SK-N-SH (cell line): ENCODE data around the gene CLN3. TPM values are rescaled to one million over a fixed set of nuclear protein-coding genes. Genes with fewer than 3 reads are reported as not detected.

Experiments
- CTCF ChIA-PET: fragments of 300-600, 350-600 bp; formaldehyde crosslinking; extraction: SDS; loops from one replicate; lab custom pipeline; 2021; lab: Yijun Ruan, JAX
- POLR2A ChIA-PET: fragments of 350-600 bp; sonication (Branson Sonifier 250); formaldehyde crosslinking; extraction: SDS; loops from one replicate; lab custom pipeline; 2020; ENCODE audit warnings: antibody characterized with exemption, inconsistent platforms; lab: Yijun Ruan, JAX
- DNase-seq: peaks from one replicate; pipeline ENCODE4 v3.0.0; 2012
- H2AFZ ChIP-seq: fragments of 200-600 bp; sonication (generic); 2 replicates; pipeline ENCODE4 v1.8.1; 2016; ENCODE audit warnings: antibody characterized with exemption, mild to moderate bottlenecking, low read depth
- H3F3A ChIP-seq: fragments of 200-600 bp; sonication (generic); replicated peaks from 2 replicates; pipeline ENCODE3; 2016; ENCODE audit warnings: antibody characterized with exemption, mild to moderate bottlenecking; ENCODE audit not compliant: insufficient read depth
- H3K27ac ChIP-seq, 2 experiments: fragments of 200-500 bp in 1 of 2; fragments of 200-600 bp in 1 of 2; sonication (Bioruptor generic) in 1 of 2; sonication (generic), shearing (Covaris generic) in 1 of 2; 2 replicates each; pipeline versions ENCODE4 v1.5.1 to v1.6.1; 2014 to 2016; ENCODE audit warnings: low read depth in 2 of 2, inconsistent platforms in 1 of 2, low read length in 1 of 2, mild to moderate bottlenecking in 1 of 2, mixed read lengths in 1 of 2
- H3K27me3 ChIP-seq: fragments of 200-600 bp; sonication (generic), shearing (Covaris generic); 2 replicates; pipeline ENCODE4 v1.6.1; 2016; ENCODE audit warnings: mixed run types; ENCODE audit not compliant: insufficient read depth
- H3K36me3 ChIP-seq, 2 experiments: fragments of 200-500 bp in 1 of 2; fragments of 200-600 bp in 1 of 2; sonication (Bioruptor generic) in 1 of 2; sonication (generic) in 1 of 2; replicated peaks in 1 of 2; 2 replicates each; pipeline versions ENCODE3 to v1.5.1; 2014 to 2016; ENCODE audit warnings: low read length in 1 of 2, mild to moderate bottlenecking in 1 of 2; ENCODE audit not compliant: insufficient read depth in 2 of 2, control insufficient read depth in 1 of 2
- H3K4me1 ChIP-seq, 2 experiments: fragments of 200-500 bp in 1 of 2; fragments of 200-600 bp in 1 of 2; sonication (Bioruptor generic) in 1 of 2; sonication (generic), shearing (Covaris generic) in 1 of 2; 2 replicates each; pipeline versions ENCODE4 v1.5.1 to v1.6.1; 2014 to 2016; ENCODE audit warnings: low read depth in 1 of 2, low read length in 1 of 2, mixed run types in 1 of 2; ENCODE audit not compliant: insufficient read depth in 2 of 2, control insufficient read depth in 1 of 2
- H3K4me2 ChIP-seq: fragments of 200-600 bp; sonication (generic), shearing (Covaris generic); 2 replicates; pipeline ENCODE4 v1.6.1; 2017; ENCODE audit warnings: mixed run types
- H3K4me3 ChIP-seq, 2 experiments: fragments of 200-500 bp in 1 of 2; fragments of 200-600 bp in 1 of 2; sonication (Bioruptor generic) in 1 of 2; sonication (generic), shearing (Covaris generic) in 1 of 2; 2 replicates each; pipeline versions ENCODE4 v1.5.1 to v1.8.1; 2014 to 2016; ENCODE audit warnings: low read depth in 2 of 2, inconsistent platforms in 1 of 2, low read length in 1 of 2, mild to moderate bottlenecking in 1 of 2, mixed read lengths in 1 of 2, moderate library complexity in 1 of 2
- H3K79me2 ChIP-seq: fragments of 200-600 bp; sonication (generic); 2 replicates; pipeline ENCODE4 v1.8.1; 2017; ENCODE audit warnings: mild to moderate bottlenecking; ENCODE audit not compliant: insufficient read depth
- H3K9ac ChIP-seq: fragments of 200-600 bp; sonication (generic); 2 replicates; pipeline ENCODE4 v1.6.1; 2017; ENCODE audit warnings: mixed run types
- H3K9me2 ChIP-seq: fragments of 200-600 bp; sonication (generic); 2 replicates; pipeline ENCODE4 v1.6.1; 2017; ENCODE audit warnings: mixed run types
- H3K9me3 ChIP-seq: fragments of 200-600 bp; sonication (generic); 2 replicates; pipeline ENCODE4 v1.6.1; 2017; ENCODE audit warnings: mixed run types, mild to moderate bottlenecking, moderate library complexity
- H4K20me1 ChIP-seq: fragments of 200-600 bp; sonication (generic); 2 replicates; pipeline ENCODE4 v1.6.1; 2017; ENCODE audit warnings: mild to moderate bottlenecking, mixed run types; ENCODE audit not compliant: insufficient read depth
- CTCF ChIP-seq: fragments of 200-600 bp; sonication (generic); IDR thresholded peaks from 2 replicates; pipeline ENCODE4 v1.6.1; 2017; ENCODE audit warnings: antibody characterized with exemption, mild to moderate bottlenecking, moderate library complexity
- FOSL2 ChIP-seq: IDR thresholded peaks from 2 replicates; pipeline ENCODE4 v1.4.0; 2012; ENCODE audit warnings: low read depth, mild to moderate bottlenecking, moderate library complexity, borderline replicate concordance
- FOXJ3 ChIP-seq: sonication (generic); formaldehyde crosslinking; IDR thresholded peaks from 2 replicates; pipeline ENCODE4 v1.5.1; 2020; ENCODE audit warnings: mild to moderate bottlenecking, missing genetic modification reagents
- FOXM1 ChIP-seq: IDR thresholded peaks from 2 replicates; pipeline ENCODE4 v1.4.0; 2012; ENCODE audit warnings: low read depth, mild to moderate bottlenecking
- GABPA ChIP-seq: IDR thresholded peaks from 2 replicates; pipeline ENCODE4 v1.4.0; 2012; ENCODE audit warnings: low read depth, mild to moderate bottlenecking
- GATA2 ChIP-seq: sonication (generic); formaldehyde crosslinking; IDR thresholded peaks from 2 replicates; pipeline ENCODE4 v1.5.0; 2020; ENCODE audit warnings: mild to moderate bottlenecking, missing genetic modification reagents
- JUND ChIP-seq: IDR thresholded peaks from 2 replicates; pipeline ENCODE4 v1.4.0; 2012
- MEF2A ChIP-seq: IDR thresholded peaks from 2 replicates; pipeline ENCODE4 v1.4.0; 2012; ENCODE audit warnings: low read depth, borderline replicate concordance
- MXI1 ChIP-seq: IDR thresholded peaks from 2 replicates; pipeline ENCODE4 v1.6.1; 2012; ENCODE audit warnings: mild to moderate bottlenecking, low read depth, low read length, improper control_type of control experiment
- NFIC ChIP-seq: IDR thresholded peaks from 2 replicates; pipeline ENCODE4 v1.4.0; 2012; ENCODE audit warnings: borderline replicate concordance
- NRF1 ChIP-seq: IDR thresholded peaks from 2 replicates; pipeline ENCODE4 v1.6.1; 2012; ENCODE audit warnings: low read depth, mild to moderate bottlenecking, low read length
- PBX3 ChIP-seq: IDR thresholded peaks from 2 replicates; pipeline ENCODE4; 2012
- POLR2AphosphoS5 ChIP-seq: IDR thresholded peaks from 2 replicates; pipeline ENCODE4 v1.6.1; 2012; ENCODE audit warnings: low read depth, low read length
- RAD21 ChIP-seq: IDR thresholded peaks from 2 replicates; pipeline ENCODE4 v1.6.1; 2012; ENCODE audit warnings: mild to moderate bottlenecking, low read length
- RCOR1 ChIP-seq: fragments of 150-350 bp; IDR thresholded peaks from 2 replicates; pipeline ENCODE4 v1.6.1; 2017; ENCODE audit warnings: antibody characterized with exemption, low read length
- RFX5 ChIP-seq: IDR thresholded peaks from 2 replicates; pipeline ENCODE4 v1.6.1; 2012; ENCODE audit warnings: mild to moderate bottlenecking, improper control_type of control experiment, low read length
- RXRA ChIP-seq: IDR thresholded peaks from 2 replicates; pipeline ENCODE4 v1.4.0; 2012; ENCODE audit warnings: low read depth, mild to moderate bottlenecking, borderline replicate concordance
- TAF1 ChIP-seq: IDR thresholded peaks from 2 replicates; pipeline ENCODE4 v1.6.1; 2012; ENCODE audit warnings: low read depth, mild to moderate bottlenecking, low read length, moderate library complexity, borderline replicate concordance
- TCF12 ChIP-seq: IDR thresholded peaks from 2 replicates; pipeline ENCODE4 v1.4.0; 2012
- USF2 ChIP-seq: fragments of 150-350 bp; IDR thresholded peaks from 2 replicates; pipeline ENCODE4 v1.6.1; 2017; ENCODE audit warnings: antibody characterized with exemption, low read length, low read depth, borderline replicate concordance
- YY1 ChIP-seq: IDR thresholded peaks from 2 replicates; pipeline ENCODE4 v1.4.0; 2012; ENCODE audit warnings: low read depth, mild to moderate bottlenecking
- ZBTB33 ChIP-seq: IDR thresholded peaks from 2 replicates; pipeline ENCODE4 v1.4.0; 2012; ENCODE audit warnings: low read depth, borderline replicate concordance
- WGBS: methylation state at CpG from one replicate; pipeline ENCODE4 v1.1.6; 2017; ENCODE audit warnings: low lambda C conversion rate; 5-methylcytosine and 5-hydroxymethylcytosine counted together
- polyA plus RNA-seq, 3 experiments: library from polyadenylated mRNA; depleted of rRNA; stranded (reverse); fragments of >200 nt; gene quantifications; 2 replicates each; pipeline ENCODE4 v1.2.3, GENCODE V29; 2012

The CLN3 gene
- polyA plus RNA-seq, 1 of the 3 experiments (the other 2 are of a cell fraction): 18.5 TPM

GRCh38 chr16:28537964-28538732, 46.3 kb upstream of the CLN3 start:
- Histone ChIP-seq H3K79me2 (no peaks in the 10 kb centered on the region), H2AFZ (peak overlapping the region; percentile 42; the same call in 1 of the 2 replicates), H3K9me3 (no peaks in the 10 kb centered on the region), H3K9ac (no peak overlapping the region), H3K27me3 (no peaks in the 10 kb centered on the region), H3F3A (no peaks in the 10 kb centered on the region), H3K4me1 (peaks cover 0 to 3% of the 10 kb centered on the region in 2 experiments; a peak in 1 of 4 replicates), H3K36me3 (no peaks in the 10 kb centered on the region), H3K9me2 (no peaks in the 10 kb centered on the region), H3K27ac (no peak overlapping the region), H3K4me2 (no peak overlapping the region), H3K4me3 (no peak overlapping the region), H4K20me1 (no peaks in the 10 kb centered on the region)
- no peak for DNase-seq
- POLR2A ChIA-PET: no interaction called here
- no peak for TF ChIP-seq RCOR1
- no peak for TF ChIP-seq POLR2AphosphoS5
- TF ChIP-seq FOSL2: no peak
- TF ChIP-seq NRF1: no peak
- no peak for TF ChIP-seq MEF2A
- no peak for TF ChIP-seq JUND
- no peak for TF ChIP-seq USF2
- no peak for TF ChIP-seq FOXM1
- no peak for TF ChIP-seq ZBTB33
- no peak for TF ChIP-seq RXRA
- no peak for TF ChIP-seq GATA2
- TF ChIP-seq PBX3: no peak
- no peak for TF ChIP-seq TCF12
- no peak for TF ChIP-seq RAD21
- TF ChIP-seq FOXJ3: no peak
- WGBS: 90% methylated on average over 13 of the region's 13 CpGs
- CTCF ChIA-PET: no interaction called here

GRCh38 chr16:28537076-28537475, 45.2 kb upstream of the CLN3 start:
- Histone ChIP-seq H3K27ac (no peak overlapping the region), H3K9ac (no peak overlapping the region), H3K9me3 (no peaks in the 10 kb centered on the region), H3F3A (no peaks in the 10 kb centered on the region), H3K79me2 (no peaks in the 10 kb centered on the region), H4K20me1 (no peaks in the 10 kb centered on the region), H3K4me2 (no peak overlapping the region), H2AFZ (no peak overlapping the region), H3K4me3 (no peak overlapping the region), H3K36me3 (no peaks in the 10 kb centered on the region), H3K9me2 (no peaks in the 10 kb centered on the region), H3K27me3 (no peaks in the 10 kb centered on the region), H3K4me1 (no peaks in the 10 kb centered on the region)
- ChIA-PET CTCF (no interaction called here), POLR2A (no interaction called here)
- 82% methylated on average over 6 of the region's 6 CpGs for WGBS
- DNase-seq: no peak
- TF ChIP-seq NFIC (no peak), GABPA (no peak), RCOR1 (no peak), FOSL2 (no peak), YY1 (no peak), RAD21 (no peak), TAF1 (no peak), CTCF (no peak), JUND (no peak), RFX5 (no peak), MXI1 (no peak)
